Glutamatergic neuron (in vitro differentiated cells): ENCODE measurements around the gene GSAP. TPM values are rescaled to one million over a fixed set of nuclear protein-coding genes. Genes with fewer than 3 reads are reported as not detected.

Experiments
- DNase-seq: peaks from one replicate; pipeline ENCODE4 v3.0.0; 2022
- H3K27ac Mint-ChIP-seq: one replicate; pipeline ENCODE4 v1.8.0; 2020; ENCODE audit warnings: mild to moderate bottlenecking, mixed read lengths, inconsistent platforms; ENCODE audit not compliant: unreplicated experiment
- H3K27me3 Mint-ChIP-seq: one replicate; pipeline ENCODE4 v1.8.0; 2020; ENCODE audit warnings: mild to moderate bottlenecking, moderate library complexity, mixed read lengths, inconsistent platforms; ENCODE audit not compliant: unreplicated experiment
- H3K36me3 Mint-ChIP-seq: one replicate; pipeline ENCODE4 v1.8.0; 2020; ENCODE audit warnings: mild to moderate bottlenecking, mixed read lengths, inconsistent platforms; ENCODE audit not compliant: unreplicated experiment
- H3K4me1 Mint-ChIP-seq: one replicate; pipeline ENCODE4 v1.8.0; 2020; ENCODE audit warnings: mild to moderate bottlenecking, low read depth, mixed read lengths, inconsistent platforms; ENCODE audit not compliant: unreplicated experiment
- H3K4me3 Mint-ChIP-seq: one replicate; pipeline ENCODE4 v1.8.0; 2020; ENCODE audit warnings: mild to moderate bottlenecking, mixed read lengths, inconsistent platforms; ENCODE audit not compliant: unreplicated experiment
- H3K9me3 Mint-ChIP-seq: one replicate; pipeline ENCODE4 v1.8.0; 2020; ENCODE audit warnings: mild to moderate bottlenecking, moderate library complexity, mixed read lengths, inconsistent platforms; ENCODE audit not compliant: unreplicated experiment
- CTCF ChIP-seq: fragments of 200-600 bp; sonication (generic); IDR thresholded peaks from one replicate; pipeline ENCODE4 v1.5.0; 2021; ENCODE audit not compliant: partially characterized antibody, unreplicated experiment
- total RNA-seq: library from RNA; stranded (reverse); fragmentation: NEBNext Ultra II Directional; extraction: Animal tissue kit (Norgen Biotek cat#: 25700); gene quantifications from one replicate; pipeline ENCODE4 v1.2.1, GENCODE V29; 2021; ENCODE audit not compliant: unreplicated experiment

Gene GSAP
- total RNA-seq, 1 donor from 2014 or later: 0.76 TPM

DNA sequence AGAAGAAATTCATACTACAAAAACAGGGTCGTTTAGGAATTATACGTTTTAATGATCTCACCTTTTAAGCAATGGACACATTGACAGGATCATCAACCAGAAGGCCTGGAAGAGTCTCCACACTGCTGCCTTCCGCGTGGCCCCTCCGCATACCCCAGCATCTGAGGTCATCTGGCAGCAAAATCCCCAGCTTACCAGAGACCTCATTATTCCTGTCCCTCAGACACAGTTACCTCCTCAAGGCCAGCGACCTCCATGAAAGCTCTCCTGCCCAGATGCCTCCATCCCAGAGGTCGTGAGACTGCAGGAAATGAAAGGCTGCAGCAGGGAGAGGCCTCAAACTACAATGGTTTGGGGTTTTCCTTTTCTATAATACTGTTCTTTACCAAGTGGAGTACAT lies 14.8 kb upstream of the GSAP start:
- DNase-seq: no peak
- Mint-ChIP-seq H3K36me3 (no peaks in the 10 kb centered on the region), H3K27me3 (no peaks in the 10 kb centered on the region), H3K4me1 (peaks cover 9% of the 10 kb centered on the region), H3K4me3 (no peak overlapping the region), H3K27ac (no peak overlapping the region), H3K9me3 (no peaks in the 10 kb centered on the region)
- TF ChIP-seq CTCF: no peak

- DNase-seq: no peak
- no peaks in the 10 kb centered on the region for H3K36me3 Mint-ChIP-seq
- peaks cover 13% of the 10 kb centered on the region for H3K4me1 Mint-ChIP-seq
Measured at GRCh38 chr7:77428777-77429231, 12.7 kb upstream of the GSAP start.

DNA sequence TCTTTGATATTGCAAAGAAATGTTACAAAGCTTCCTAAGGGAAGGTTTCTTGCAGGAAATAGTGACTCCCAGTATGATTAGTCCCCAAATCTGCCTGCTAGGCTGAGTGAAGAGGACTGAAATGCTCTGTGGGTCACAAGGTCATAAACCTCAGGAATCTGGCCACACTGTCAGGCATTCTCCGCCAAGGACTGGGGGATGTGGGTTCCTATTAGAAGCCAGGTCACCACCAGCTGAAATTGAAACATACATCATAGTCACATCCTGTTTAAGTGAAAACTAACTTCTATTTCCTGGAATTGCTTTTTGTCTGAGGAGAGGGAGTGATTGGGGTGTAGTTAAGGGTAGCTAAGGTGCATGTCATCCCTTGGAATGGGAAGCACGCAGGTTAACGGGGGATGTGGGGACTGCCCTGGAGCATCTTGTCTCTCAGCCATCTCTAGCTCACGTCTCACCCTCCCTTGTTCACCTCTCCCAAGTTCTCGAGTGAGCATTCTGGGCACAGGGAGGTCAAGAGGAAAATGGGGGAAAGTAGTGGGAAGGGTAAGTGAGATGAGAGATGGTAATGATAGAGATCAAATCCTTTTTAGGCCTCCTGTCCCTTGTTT lies 12.0 kb upstream of the GSAP start:
- Mint-ChIP-seq H3K9me3 (no peaks in the 10 kb centered on the region), H3K27ac (no peak overlapping the region), H3K4me3 (no peak overlapping the region), H3K36me3 (no peaks in the 10 kb centered on the region), H3K27me3 (no peaks in the 10 kb centered on the region), H3K4me1 (peaks cover 13% of the 10 kb centered on the region)
- no peak for TF ChIP-seq CTCF
- no peak for DNase-seq

More at GRCh38 chr7:77428777-77429231, 12.7 kb upstream of the GSAP start:
- Mint-ChIP-seq H3K27ac (no peak overlapping the region), H3K27me3 (no peaks in the 10 kb centered on the region), H3K9me3 (no peaks in the 10 kb centered on the region), H3K4me3 (no peak overlapping the region)
- TF ChIP-seq CTCF: no peak

- no peak for DNase-seq
- TF ChIP-seq CTCF: no peak
- Mint-ChIP-seq H3K9me3 (no peaks in the 10 kb centered on the region), H3K4me1 (peaks cover 19% of the 10 kb centered on the region), H3K36me3 (no peaks in the 10 kb centered on the region), H3K27me3 (no peaks in the 10 kb centered on the region), H3K27ac (no peak overlapping the region), H3K4me3 (no peak overlapping the region)
Measured at GRCh38 chr7:77426521-77427051, 10.4 kb upstream of the GSAP start.

DNA sequence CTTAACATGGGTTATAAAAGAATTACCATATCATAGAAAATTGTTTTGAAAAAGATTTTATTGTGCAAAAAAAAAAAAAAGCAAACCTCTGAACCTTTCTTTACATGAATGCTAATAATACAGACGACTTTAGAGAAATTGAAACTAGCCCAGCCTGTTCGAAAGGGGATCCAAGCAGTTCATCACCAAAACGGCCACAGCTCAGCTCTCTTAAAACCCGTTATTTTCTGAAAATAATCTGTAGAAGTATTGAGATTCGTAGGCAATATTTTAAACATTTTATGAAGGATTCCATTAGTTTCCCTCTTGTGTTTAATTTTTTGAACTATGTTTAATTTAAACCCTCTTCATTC lies 9.9 kb upstream of the GSAP start:
- no peaks in the 10 kb centered on the region for H3K36me3 Mint-ChIP-seq
- H3K27ac Mint-ChIP-seq: no peak overlapping the region
- no peak for DNase-seq
- H3K4me1 Mint-ChIP-seq: peaks cover 19% of the 10 kb centered on the region
- H3K9me3 Mint-ChIP-seq: no peaks in the 10 kb centered on the region
- H3K27me3 Mint-ChIP-seq: no peaks in the 10 kb centered on the region
- no peak for TF ChIP-seq CTCF
- H3K4me3 Mint-ChIP-seq: no peak overlapping the region
